A673 (cell line): ENCODE measurements around the gene DCAF16. TPM values are rescaled to one million over a fixed set of nuclear protein-coding genes. Genes with fewer than 3 reads are reported as not detected.

ENCODE experiments used
- BruUV-seq: library from RNA; stranded (reverse); fragments of 400-500 nt; replicated peaks from 2 replicates; lab custom pipeline; 2021; lab: Mats Ljungman, UMichigan
- CTCF ChIA-PET: fragments of 300-600 bp; sonication (Branson Sonifier 250); formaldehyde crosslinking; loops from one replicate; lab custom pipeline; 2022; ENCODE audit warnings: antibody characterized with exemption; lab: Charles Lee
- POLR2A ChIA-PET: fragments of 300-600 bp; sonication (Branson Sonifier 250); formaldehyde crosslinking; loops from one replicate; lab custom pipeline; 2022; ENCODE audit warnings: antibody characterized with exemption; ENCODE audit not compliant: low non-redundant PET; lab: Charles Lee
- DNase-seq: peaks from one replicate; pipeline ENCODE4 v3.0.0-alpha.2; 2015; ENCODE audit warnings: low spot score
- H3K27ac ChIP-seq: fragments of 200-600 bp; sonication (generic); 2 replicates; pipeline ENCODE4 v1.5.1; 2016; ENCODE audit warnings: mixed run types, low read depth, mild to moderate bottlenecking, mixed read lengths, antibody characterized with exemption, low read length; ENCODE audit not compliant: poor library complexity, severe bottlenecking
- H3K27me3 ChIP-seq: fragments of 200-600 bp; sonication (generic); replicated peaks from 2 replicates; pipeline ENCODE4 v1.6.1; 2017; ENCODE audit warnings: mixed run types, low read depth, mild to moderate bottlenecking, mixed read lengths, antibody characterized with exemption, low read length; ENCODE audit not compliant: insufficient read depth, poor library complexity
- H3K36me3 ChIP-seq: fragments of 200-600 bp; sonication (generic); 2 replicates; pipeline ENCODE4 v1.6.1; 2016; ENCODE audit warnings: mixed run types, mild to moderate bottlenecking, mixed read lengths, antibody characterized with exemption, low read length; ENCODE audit not compliant: insufficient read depth, poor library complexity, severe bottlenecking
- H3K4me1 ChIP-seq: fragments of 200-600 bp; sonication (generic); 2 replicates; pipeline ENCODE4 v1.6.1; 2017; ENCODE audit warnings: mixed run types, mild to moderate bottlenecking, mixed read lengths, antibody characterized with exemption, low read length; ENCODE audit not compliant: insufficient read depth, poor library complexity, severe bottlenecking
- H3K4me3 ChIP-seq: fragments of 200-600 bp; sonication (generic); 2 replicates; pipeline ENCODE4 v1.5.1; 2016; ENCODE audit warnings: low read depth, mixed run types, mild to moderate bottlenecking, mixed read lengths, low read length; ENCODE audit not compliant: poor library complexity, severe bottlenecking
- H3K9me3 ChIP-seq: fragments of 200-600 bp; sonication (generic); 2 replicates; pipeline ENCODE4 v1.6.1; 2016; ENCODE audit warnings: mixed run types, low read depth, mild to moderate bottlenecking, mixed read lengths, antibody characterized with exemption, low read length; ENCODE audit not compliant: poor library complexity, severe bottlenecking
- EZH2 ChIP-seq: fragments of 200-600 bp; sonication (generic); IDR thresholded peaks from 2 replicates; pipeline ENCODE4 v1.6.1; 2017; ENCODE audit warnings: borderline replicate concordance, low read depth, mild to moderate bottlenecking, mixed read lengths, antibody characterized with exemption, low read length; ENCODE audit not compliant: poor library complexity, severe bottlenecking
- intact Hi-C: fragments of 100-400 bp; cut with micrococcal nuclease; formaldehyde crosslinking; loops from one replicate; pipeline ENCODE4 v1.10.0; 2022; ENCODE audit not compliant: unreplicated experiment
- total RNA-seq: library from RNA; stranded (reverse); gene quantifications from 2 replicates; pipeline ENCODE4 v1.2.3, GENCODE V29; 2021
- TF ChIP-seq, protein P1 (sequence below): fragments of 300-800, 200-600 bp; sonication (generic); conservative IDR thresholded peaks from 2 replicates; pipeline ENCODE4 v1.5.1; 2017; ENCODE audit warnings: low read depth, mild to moderate bottlenecking, antibody characterized with exemption, low read length, moderate library complexity, mixed read lengths

Gene DCAF16
- total RNA-seq, 1 experiment from 2014 or later, result 59.5 TPM

- Histone ChIP-seq H3K9me3 (no peaks in the 10 kb centered on the region), H3K4me3 (peak within 1 kb of the TSS; percentile 42), H3K4me1 (peaks cover 14% of the 10 kb centered on the region), H3K36me3 (no peaks in the 10 kb centered on the region), H3K27me3 (peaks cover 24% of the 10 kb centered on the region), H3K27ac (no peak within 1 kb of the TSS)
- no TSS peak for BruUV-seq
- intact Hi-C loops, result no loop called here
- no peak for TF ChIP-seq EZH2
- TF ChIP-seq, protein P1, sequence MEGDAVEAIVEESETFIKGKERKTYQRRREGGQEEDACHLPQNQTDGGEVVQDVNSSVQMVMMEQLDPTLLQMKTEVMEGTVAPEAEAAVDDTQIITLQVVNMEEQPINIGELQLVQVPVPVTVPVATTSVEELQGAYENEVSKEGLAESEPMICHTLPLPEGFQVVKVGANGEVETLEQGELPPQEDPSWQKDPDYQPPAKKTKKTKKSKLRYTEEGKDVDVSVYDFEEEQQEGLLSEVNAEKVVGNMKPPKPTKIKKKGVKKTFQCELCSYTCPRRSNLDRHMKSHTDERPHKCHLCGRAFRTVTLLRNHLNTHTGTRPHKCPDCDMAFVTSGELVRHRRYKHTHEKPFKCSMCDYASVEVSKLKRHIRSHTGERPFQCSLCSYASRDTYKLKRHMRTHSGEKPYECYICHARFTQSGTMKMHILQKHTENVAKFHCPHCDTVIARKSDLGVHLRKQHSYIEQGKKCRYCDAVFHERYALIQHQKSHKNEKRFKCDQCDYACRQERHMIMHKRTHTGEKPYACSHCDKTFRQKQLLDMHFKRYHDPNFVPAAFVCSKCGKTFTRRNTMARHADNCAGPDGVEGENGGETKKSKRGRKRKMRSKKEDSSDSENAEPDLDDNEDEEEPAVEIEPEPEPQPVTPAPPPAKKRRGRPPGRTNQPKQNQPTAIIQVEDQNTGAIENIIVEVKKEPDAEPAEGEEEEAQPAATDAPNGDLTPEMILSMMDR, result no peak
- ChIA-PET CTCF (no interaction called here), POLR2A (no interaction called here)
- peak; percentile 59 for DNase-seq
Observed at GRCh38 chr4:17781300-17782287, 29.0 kb downstream of the DCAF16 start, which contains the start of gene FAM184B. FAM184B (minus strand) TSS chr4:17781621; CDS start chr4:17781299, 322 bp downstream.

DNA sequence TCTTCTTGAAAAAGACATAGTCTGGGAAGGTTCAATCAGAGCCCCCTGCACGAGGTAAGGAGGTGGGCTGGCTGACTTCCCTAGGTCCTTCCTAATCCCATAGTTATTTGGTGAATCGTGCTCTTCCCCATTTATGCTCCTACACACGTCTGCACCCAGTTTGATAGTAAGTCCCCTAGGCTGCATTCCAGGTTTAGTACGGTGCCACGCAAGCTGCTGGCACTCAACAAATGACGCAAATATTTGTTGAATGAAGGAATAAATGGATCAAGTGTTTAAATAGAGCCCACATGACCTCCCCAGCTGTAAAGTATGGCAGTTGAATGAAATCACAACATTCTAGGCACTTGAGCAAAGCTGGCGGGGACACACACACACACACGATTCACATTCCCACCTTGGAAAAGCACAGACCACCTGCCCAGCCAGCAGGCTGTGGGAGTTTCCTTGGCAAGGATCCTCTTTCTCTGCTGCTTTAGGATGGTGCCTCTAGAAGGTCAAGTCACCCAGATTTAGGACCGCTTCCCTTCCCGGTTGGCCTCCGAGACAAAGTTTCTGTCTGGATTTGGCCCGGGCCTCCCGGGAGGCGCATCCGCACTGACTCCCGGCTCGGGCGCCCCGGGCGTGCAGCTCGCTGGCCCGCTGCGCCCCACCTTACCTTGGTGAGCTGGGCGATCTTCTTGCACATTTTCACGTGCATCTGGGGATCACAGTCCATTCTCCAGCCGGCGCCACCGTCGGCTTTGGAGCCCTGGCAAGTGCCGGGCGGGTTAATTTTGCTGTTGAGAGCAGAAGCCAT lies 29.9 kb downstream of the DCAF16 start:
- TF ChIP-seq, protein P1, result no peak
- no peak for TF ChIP-seq EZH2
- POLR2A ChIA-PET, result no interaction called here
- no TSS peak for BruUV-seq
- Histone ChIP-seq H3K27me3 (peaks cover 24% of the 10 kb centered on the region), H3K27ac (no peak overlapping the region), H3K36me3 (no peaks in the 10 kb centered on the region), H3K9me3 (no peaks in the 10 kb centered on the region), H3K4me1 (peaks cover 14% of the 10 kb centered on the region), H3K4me3 (peak overlapping the region; percentile 42)
- intact Hi-C loops, result no loop called here
- CTCF ChIA-PET, result no interaction called here
- DNase-seq, result peak; percentile 23

DNA sequence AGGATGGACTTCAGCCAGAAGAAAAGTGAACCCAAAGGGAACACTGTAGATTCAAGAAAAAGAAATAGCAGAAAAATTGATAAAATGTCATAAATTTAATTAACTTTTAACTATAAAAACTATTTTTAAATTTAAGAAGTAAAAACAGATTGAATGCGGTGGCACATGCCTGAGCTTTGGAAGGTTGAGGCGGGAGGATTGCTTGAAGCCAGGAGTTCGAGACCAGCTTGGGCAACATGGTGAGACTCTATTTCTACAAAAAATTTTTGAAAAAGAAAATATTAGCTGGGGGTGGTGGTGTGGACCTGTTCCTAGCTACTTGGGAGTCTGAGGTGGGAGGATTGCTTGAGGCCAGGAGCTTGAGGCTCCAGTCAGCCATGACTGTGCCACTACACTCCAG lies 32.1 kb downstream of the DCAF16 start:
- Histone ChIP-seq H3K4me3 (no peak overlapping the region), H3K27me3 (peaks cover 24% of the 10 kb centered on the region), H3K27ac (no peak overlapping the region), H3K4me1 (peaks cover 14% of the 10 kb centered on the region), H3K36me3 (no peaks in the 10 kb centered on the region), H3K9me3 (no peaks in the 10 kb centered on the region)
- POLR2A ChIA-PET, result no interaction called here
- TF ChIP-seq EZH2, result no peak
- BruUV-seq, result no TSS peak
- DNase-seq, result no peak
- CTCF ChIA-PET, result no interaction called here
- intact Hi-C loops, result no loop called here
